NT2/D1 (cell line): ENCODE data around the gene MFSD11.
"Not testable (repeated sequence)": the region's sequence is repeated elsewhere in the genome, so short reads cannot be mapped to it uniquely, and the experiment has no call there.

ENCODE experiments used
- DNase-seq: peaks from one replicate; pipeline ENCODE4 v3.0.0-alpha.2; 2011; ENCODE audit warnings: low read depth, low spot score
- H3K27me3 ChIP-seq: 2 replicates; pipeline ENCODE4 v1.6.0; 2011; ENCODE audit warnings: mild to moderate bottlenecking; ENCODE audit not compliant: insufficient read length, insufficient read depth
- H3K36me3 ChIP-seq: 2 replicates; pipeline ENCODE4 v1.6.1; 2011; ENCODE audit warnings: mild to moderate bottlenecking, low read length, mixed read lengths; ENCODE audit not compliant: insufficient read depth, insufficient read length
- H3K4me1 ChIP-seq: 2 replicates; pipeline ENCODE4 v1.5.1; 2011; ENCODE audit not compliant: insufficient read depth, insufficient read length
- H3K4me3 ChIP-seq: 2 replicates; pipeline ENCODE4 v1.5.1; 2011; ENCODE audit warnings: low read depth; ENCODE audit not compliant: insufficient read length
- H3K9ac ChIP-seq: 2 replicates; pipeline ENCODE4 v1.6.0; 2011; ENCODE audit warnings: low read depth; ENCODE audit not compliant: insufficient read length
- H3K9me3 ChIP-seq: 2 replicates; pipeline ENCODE4 v1.5.1; 2011; ENCODE audit warnings: mild to moderate bottlenecking, low read length; ENCODE audit not compliant: insufficient read depth
- SUZ12 ChIP-seq: IDR thresholded peaks from 2 replicates; pipeline ENCODE4 v1.6.1; 2011; ENCODE audit not compliant: insufficient read length, insufficient read depth; ENCODE audit errors: extremely low read depth
- YY1 ChIP-seq: IDR thresholded peaks from 2 replicates; pipeline ENCODE4 v1.6.1; 2011; ENCODE audit not compliant: insufficient read length, insufficient read depth
- ZNF274 ChIP-seq: IDR thresholded peaks from 2 replicates; pipeline ENCODE4 v1.6.1; 2011; ENCODE audit warnings: mild to moderate bottlenecking, low read depth, low read length

The MFSD11 gene

GRCh38 chr17:76716839-76717215 lies 21.1 kb upstream of the MFSD11 start:
- Histone ChIP-seq H3K9ac (no peak overlapping the region), H3K36me3 (peaks cover 80% of the 10 kb centered on the region), H3K27me3 (no peaks in the 10 kb centered on the region), H3K9me3 (no peaks in the 10 kb centered on the region), H3K4me1 (no peaks in the 10 kb centered on the region), H3K4me3 (no peak overlapping the region)
- no peak for TF ChIP-seq SUZ12
- no peak for TF ChIP-seq ZNF274
- no peak for TF ChIP-seq YY1
- DNase-seq: no peak

- H3K9me3 ChIP-seq: no peaks in the 10 kb centered on the region
- H3K27me3 ChIP-seq: no peaks in the 10 kb centered on the region
- H3K4me1 ChIP-seq: no peaks in the 10 kb centered on the region
- H3K36me3 ChIP-seq: peaks cover 92% of the 10 kb centered on the region
- TF ChIP-seq ZNF274 (no peak), YY1 (no peak), SUZ12 (no peak)
- no peak overlapping the region for H3K9ac ChIP-seq
- DNase-seq: no peak
- no peak overlapping the region for H3K4me3 ChIP-seq
These were observed 19.4 kb upstream of the MFSD11 start for GRCh38 chr17:76718516-76718915.

GRCh38 chr17:76720211-76720610 lies 17.7 kb upstream of the MFSD11 start:
- Histone ChIP-seq H3K9me3 (no peaks in the 10 kb centered on the region), H3K4me1 (no peaks in the 10 kb centered on the region), H3K9ac (no peak overlapping the region), H3K4me3 (no peak overlapping the region), H3K36me3 (peaks cover 95% of the 10 kb centered on the region), H3K27me3 (no peaks in the 10 kb centered on the region)
- DNase-seq: no peak
- TF ChIP-seq YY1: no peak
- no peak for TF ChIP-seq SUZ12
- TF ChIP-seq ZNF274: no peak

- no peaks in the 10 kb centered on the region for H3K27me3 ChIP-seq
- no peak overlapping the region for H3K9ac ChIP-seq
- no peak for TF ChIP-seq YY1
- TF ChIP-seq SUZ12: no peak
- no peak for TF ChIP-seq ZNF274
- H3K4me3 ChIP-seq: no peak overlapping the region
- no peak for DNase-seq
- no peaks in the 10 kb centered on the region for H3K4me1 ChIP-seq
- no peaks in the 10 kb centered on the region for H3K9me3 ChIP-seq
- peaks cover 93% of the 10 kb centered on the region for H3K36me3 ChIP-seq
These were observed 17.0 kb upstream of the MFSD11 start for GRCh38 chr17:76720941-76721340.

GRCh38 chr17:76721463-76721862 lies 16.5 kb upstream of the MFSD11 start:
- H3K27me3 ChIP-seq: no peaks in the 10 kb centered on the region
- no peak overlapping the region for H3K9ac ChIP-seq
- no peaks in the 10 kb centered on the region for H3K4me1 ChIP-seq
- no peak overlapping the region for H3K4me3 ChIP-seq
- TF ChIP-seq ZNF274 (no peak), SUZ12 (no peak), YY1 (no peak)
- DNase-seq: no peak
- no peaks in the 10 kb centered on the region for H3K9me3 ChIP-seq
- H3K36me3 ChIP-seq: peaks cover 87% of the 10 kb centered on the region

GRCh38 chr17:76722279-76722678 lies 15.6 kb upstream of the MFSD11 start:
- H3K4me3 ChIP-seq: no peak overlapping the region
- TF ChIP-seq ZNF274 (no peak), YY1 (no peak), SUZ12 (no peak)
- no peaks in the 10 kb centered on the region for H3K4me1 ChIP-seq
- peaks cover 79% of the 10 kb centered on the region for H3K36me3 ChIP-seq
- no peak for DNase-seq
- no peaks in the 10 kb centered on the region for H3K27me3 ChIP-seq
- no peaks in the 10 kb centered on the region for H3K9me3 ChIP-seq
- H3K9ac ChIP-seq: no peak overlapping the region

- not testable (repeated sequence) for H3K9me3 ChIP-seq, H3K4me3 ChIP-seq, H3K4me1 ChIP-seq, DNase-seq, H3K9ac ChIP-seq, H3K27me3 ChIP-seq
- H3K36me3 ChIP-seq: peaks cover 78% of the 10 kb centered on the region
These were observed 14.9 kb upstream of the MFSD11 start for GRCh38 chr17:76722977-76723376.

GRCh38 chr17:76723812-76724211 lies 14.1 kb upstream of the MFSD11 start:
- no peaks in the 10 kb centered on the region for H3K27me3 ChIP-seq
- no peak for DNase-seq
- no peak overlapping the region for H3K4me3 ChIP-seq
- no peak overlapping the region for H3K9ac ChIP-seq
- peaks cover 2% of the 10 kb centered on the region for H3K4me1 ChIP-seq
- peaks cover 69% of the 10 kb centered on the region for H3K36me3 ChIP-seq
- H3K9me3 ChIP-seq: no peaks in the 10 kb centered on the region
- no peak for TF ChIP-seq SUZ12
- no peak for TF ChIP-seq ZNF274
- no peak for TF ChIP-seq YY1
